Measurements from ENCODE around the gene PRIMA1. TPM values are rescaled to one million over a fixed set of nuclear protein-coding genes. Genes with fewer than 3 reads are reported as not detected.

PRIMA1 gene
- total RNA-seq, 2 donors from 2014 or later = 10.0 to 20.8 TPM

GRCh38 chr14:93701562-93701961 is 86.7 kb downstream of the PRIMA1 start:
- DNase-seq = no peak
- TF ChIP-seq CTCF (conservative IDR thresholded peaks at IDR 0.05) = no peak
- peaks cover 24% of the 10 kb centered on the region for H3K36me3 ChIP-seq (ENCODE audit: control insufficient read depth, insufficient read depth, low read length)
- H3K4me1 ChIP-seq (ENCODE audit: control insufficient read depth, insufficient read depth, low read length) = no peaks in the 10 kb centered on the region
- H3K27ac ChIP-seq (ENCODE audit: low read depth, low read length) = no peak overlapping the region
- Mint-ChIP-seq H3K27me3 (ENCODE audit: insufficient read depth) (no peaks in the 10 kb centered on the region), H3K36me3 (ENCODE audit: low read depth) (peaks cover 80% of the 10 kb centered on the region), H3K27ac (no peak overlapping the region), H3K4me1 (peaks cover 3% of the 10 kb centered on the region), H3K4me3 (no peak overlapping the region), H3K9me3 (peaks cover 27% of the 10 kb centered on the region)
- no peak overlapping the region for H3K9ac ChIP-seq (ENCODE audit: extremely low read depth, low read length, poor library complexity, severe bottlenecking)
- no peaks in the 10 kb centered on the region for H3K27me3 ChIP-seq (ENCODE audit: control insufficient read depth, insufficient read depth, low read length, poor library complexity, severe bottlenecking)
- no peak overlapping the region for H3K4me3 ChIP-seq (ENCODE audit: low read length)
- H3K9me3 ChIP-seq (ENCODE audit: control insufficient read depth, low read length) = peaks cover 35% of the 10 kb centered on the region
- 100% methylated on average over 2 of the region's 2 CpGs; no CpG with 5 or more reads in 1 of the 2 experiments for WGBS, 2 experiments (ENCODE audit: insufficient coverage in 1 of 2, insufficient read length in 1 of 2)

- H3K4me1 Mint-ChIP-seq = peaks cover 3% of the 10 kb centered on the region
- H3K36me3 ChIP-seq (ENCODE audit: control insufficient read depth, insufficient read depth, low read length) = peaks cover 31% of the 10 kb centered on the region
- H3K4me3 Mint-ChIP-seq = no peak overlapping the region
These were observed 87.4 kb downstream of the PRIMA1 start for GRCh38 chr14:93700928-93701327.

GRCh38 chr14:93693914-93694313 is 94.4 kb downstream of the PRIMA1 start:
- peak overlapping the region; percentile 44 for H3K27ac Mint-ChIP-seq

More at GRCh38 chr14:93700928-93701327, 87.4 kb downstream of the PRIMA1 start:
- Mint-ChIP-seq H3K27ac (no peak overlapping the region), H3K9me3 (peaks cover 33% of the 10 kb centered on the region), H3K27me3 (ENCODE audit: insufficient read depth) (no peaks in the 10 kb centered on the region), H3K36me3 (ENCODE audit: low read depth) (peaks cover 80% of the 10 kb centered on the region)
- H3K4me3 ChIP-seq (ENCODE audit: low read length) = no peak overlapping the region
- no peak for DNase-seq
- no peak for TF ChIP-seq CTCF (conservative IDR thresholded peaks at IDR 0.05)
- H3K9me3 ChIP-seq (ENCODE audit: control insufficient read depth, low read length) = peaks cover 41% of the 10 kb centered on the region
- H3K4me1 ChIP-seq (ENCODE audit: control insufficient read depth, insufficient read depth, low read length) = no peaks in the 10 kb centered on the region
- no peaks in the 10 kb centered on the region for H3K27me3 ChIP-seq (ENCODE audit: control insufficient read depth, insufficient read depth, low read length, poor library complexity, severe bottlenecking)
- no peak overlapping the region for H3K27ac ChIP-seq (ENCODE audit: low read depth, low read length)
- H3K9ac ChIP-seq (ENCODE audit: extremely low read depth, low read length, poor library complexity, severe bottlenecking) = no peak overlapping the region

More at GRCh38 chr14:93693914-93694313, 94.4 kb downstream of the PRIMA1 start:
- H3K9me3 Mint-ChIP-seq = peaks cover 23% of the 10 kb centered on the region
- H3K36me3 Mint-ChIP-seq (ENCODE audit: low read depth) = peaks cover 71% of the 10 kb centered on the region
- Histone ChIP-seq H3K4me3 (ENCODE audit: low read length) (no peak overlapping the region), H3K4me1 (ENCODE audit: control insufficient read depth, insufficient read depth, low read length) (peaks cover 3% of the 10 kb centered on the region), H3K9ac (ENCODE audit: extremely low read depth, low read length, poor library complexity, severe bottlenecking) (no peak overlapping the region), H3K27ac (ENCODE audit: low read depth, low read length) (peak overlapping the region; percentile 4), H3K9me3 (ENCODE audit: control insufficient read depth, low read length) (peaks cover 29% of the 10 kb centered on the region), H3K36me3 (ENCODE audit: control insufficient read depth, insufficient read depth, low read length) (peaks cover 35% of the 10 kb centered on the region), H3K27me3 (ENCODE audit: control insufficient read depth, insufficient read depth, low read length, poor library complexity, severe bottlenecking) (no peaks in the 10 kb centered on the region)
- H3K4me1 Mint-ChIP-seq = peaks cover 34% of the 10 kb centered on the region
- no peak for TF ChIP-seq CTCF (conservative IDR thresholded peaks at IDR 0.05)
- no peak overlapping the region for H3K4me3 Mint-ChIP-seq
- no peak for DNase-seq
- 54 to 60% methylated on average over 4 to 6 of the region's 6 CpGs for WGBS, 2 experiments (ENCODE audit: insufficient coverage in 1 of 2, insufficient read length in 1 of 2)
- H3K27me3 Mint-ChIP-seq (ENCODE audit: insufficient read depth) = no peaks in the 10 kb centered on the region

Data from endodermal cell (in vitro differentiated cells).